ENCODE results near the gene SLC22A23.
A peak's percentile ranks its signal among the peaks of the same experiment; 100 is the strongest.

The SLC22A23 gene

DNA sequence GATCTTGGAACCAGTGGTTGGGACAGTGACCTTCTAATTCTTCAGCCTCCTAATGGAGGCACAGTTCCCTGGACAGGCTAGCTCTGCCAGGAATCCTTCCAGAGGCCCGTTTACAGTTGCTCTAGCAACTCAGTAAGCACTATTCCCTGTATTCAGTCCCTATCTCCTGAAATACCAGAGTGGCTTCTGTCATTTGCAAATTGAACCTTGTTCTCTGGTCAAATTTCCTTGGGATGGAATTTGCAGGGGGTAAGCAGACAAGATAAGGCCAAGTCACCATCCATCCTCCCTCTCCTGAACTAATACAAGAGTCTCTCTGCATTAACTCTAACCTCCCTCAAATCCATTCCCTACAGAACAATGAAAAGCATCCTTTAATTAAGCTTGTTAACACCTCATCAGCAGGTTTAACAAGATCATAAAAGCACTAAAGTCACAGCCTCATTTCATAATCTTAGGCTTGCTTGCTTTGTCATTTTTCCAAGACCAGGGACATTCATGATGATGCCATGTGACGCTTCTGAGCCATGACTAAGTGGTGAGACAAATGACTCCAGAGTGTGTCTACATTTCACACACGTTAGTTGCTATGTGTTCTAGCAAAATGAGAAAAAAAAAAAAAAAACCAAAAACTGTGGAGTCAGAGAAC, 37.1 kb downstream of the SLC22A23 start:
- no peak for DNase-seq

DNA sequence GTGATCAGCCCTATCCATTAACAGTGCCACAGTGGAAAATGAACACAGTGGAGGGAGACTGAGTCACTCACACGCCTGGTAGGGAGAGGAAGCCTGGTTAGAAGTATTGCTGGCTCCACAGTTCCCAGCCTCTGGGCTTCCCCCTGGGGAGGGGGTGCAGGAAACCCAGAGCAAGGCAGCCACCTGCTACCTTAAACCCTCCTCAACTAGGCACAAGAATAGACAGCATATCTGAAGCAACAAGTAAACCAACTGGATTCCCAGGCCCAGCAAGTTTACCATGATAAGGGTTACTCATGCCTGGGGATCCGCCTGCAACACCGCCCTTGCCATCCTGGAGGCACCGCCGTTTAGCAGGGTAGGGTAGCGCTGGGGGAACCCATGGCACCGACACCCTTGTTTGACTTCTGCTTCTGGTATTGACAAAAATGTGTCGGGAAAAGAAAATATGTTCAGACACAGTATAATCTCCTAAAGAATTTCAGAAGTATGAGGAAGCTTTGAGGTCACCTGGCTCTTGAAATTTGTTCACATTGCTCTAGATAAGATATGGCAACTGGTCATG, 38.3 kb downstream of the SLC22A23 start:
- DNase-seq, result no peak

DNA sequence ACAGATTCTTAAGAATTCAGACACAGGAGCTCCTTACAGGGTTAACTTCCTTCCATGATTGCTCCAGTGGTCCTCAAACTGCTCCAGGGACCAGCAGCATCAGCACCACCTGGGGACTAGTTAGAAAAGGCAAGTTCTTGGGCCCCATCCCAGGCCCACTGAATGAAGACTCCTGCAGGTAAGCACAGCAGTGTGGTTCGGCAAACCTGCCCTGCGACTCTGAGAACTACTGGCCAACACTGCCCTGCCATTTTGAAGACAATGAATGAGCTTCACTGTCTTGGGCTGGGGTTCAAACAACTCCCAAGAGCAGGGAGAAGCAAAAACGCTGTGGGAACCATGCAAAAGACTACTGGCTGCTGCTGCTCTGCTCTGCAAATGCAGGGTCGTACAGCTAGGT, 39.4 kb downstream of the SLC22A23 start:
- DNase-seq, result no peak

DNA sequence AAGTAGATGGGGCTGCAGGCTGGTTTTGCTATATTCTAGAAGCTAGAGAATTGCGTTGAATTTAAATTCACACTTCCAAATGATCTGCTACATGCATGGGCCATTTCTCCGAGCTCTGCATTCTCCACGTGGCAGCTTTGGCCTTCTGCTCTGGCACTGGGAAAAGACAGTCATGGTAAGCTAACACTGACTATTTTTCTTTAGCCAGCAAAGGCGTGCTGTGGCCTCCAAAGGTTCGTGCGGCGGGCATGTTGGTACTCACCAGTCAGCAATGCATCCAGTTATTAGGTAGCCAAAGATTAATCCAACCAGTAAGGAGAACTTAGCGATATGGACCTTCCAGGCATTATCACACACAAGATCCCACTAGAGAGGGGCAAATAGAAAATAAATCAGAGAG, 41.4 kb downstream of the SLC22A23 start:
- DNase-seq, result no peak

DNA sequence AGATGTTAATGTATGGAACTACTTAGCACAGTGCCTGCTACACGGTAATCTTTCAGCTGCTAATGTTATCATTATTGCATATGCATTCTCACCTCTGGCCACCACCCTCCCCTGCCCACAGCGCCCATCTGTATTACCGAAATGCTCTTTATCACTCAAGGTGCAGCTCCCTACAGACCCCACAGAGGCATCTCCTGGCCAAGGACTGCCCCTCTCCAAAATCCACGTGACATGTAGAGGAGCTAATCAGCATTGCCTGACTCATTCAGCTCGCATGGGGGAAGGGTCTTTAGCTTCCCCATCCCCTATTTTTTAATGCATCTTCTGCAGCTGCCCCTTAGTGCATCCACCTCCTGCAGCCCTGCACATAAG, 41.8 kb downstream of the SLC22A23 start:
- no peak for DNase-seq

DNA sequence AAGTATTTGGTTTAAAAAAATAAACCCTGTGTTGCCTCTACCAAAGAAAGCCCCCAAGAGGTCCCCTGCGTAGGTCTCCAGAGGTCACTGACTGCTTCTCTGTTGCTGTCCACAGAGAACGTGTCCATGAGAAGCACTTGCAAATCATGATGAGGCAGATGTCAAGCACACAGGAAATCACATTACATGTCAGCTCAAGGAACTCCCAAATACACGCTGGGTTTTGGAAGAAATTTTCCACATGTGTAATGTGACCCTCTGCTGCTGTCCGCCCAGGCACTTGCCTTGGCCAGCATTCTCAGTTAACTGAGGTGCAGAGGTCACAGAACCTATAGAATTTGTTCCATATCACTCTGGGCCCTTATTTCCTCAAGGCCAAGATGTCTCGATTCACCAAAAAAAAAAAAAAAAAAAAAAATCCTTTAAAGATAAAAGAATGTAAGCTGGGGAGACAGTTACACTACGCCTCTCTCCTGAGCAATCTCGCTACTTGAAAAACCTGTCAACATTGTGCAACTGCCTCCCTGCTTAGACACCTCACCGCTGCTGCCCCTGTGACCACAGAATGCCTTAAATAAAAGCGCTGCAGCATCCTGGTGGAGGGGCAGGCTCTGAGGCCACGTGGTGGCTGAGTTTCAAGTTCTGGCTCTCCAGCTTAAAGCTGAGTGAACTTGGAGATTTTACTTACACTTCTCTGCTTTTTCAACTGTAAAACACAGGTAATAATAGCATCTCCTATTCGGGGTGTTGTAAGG, 42.3 kb downstream of the SLC22A23 start:
- no peak for DNase-seq

DNA sequence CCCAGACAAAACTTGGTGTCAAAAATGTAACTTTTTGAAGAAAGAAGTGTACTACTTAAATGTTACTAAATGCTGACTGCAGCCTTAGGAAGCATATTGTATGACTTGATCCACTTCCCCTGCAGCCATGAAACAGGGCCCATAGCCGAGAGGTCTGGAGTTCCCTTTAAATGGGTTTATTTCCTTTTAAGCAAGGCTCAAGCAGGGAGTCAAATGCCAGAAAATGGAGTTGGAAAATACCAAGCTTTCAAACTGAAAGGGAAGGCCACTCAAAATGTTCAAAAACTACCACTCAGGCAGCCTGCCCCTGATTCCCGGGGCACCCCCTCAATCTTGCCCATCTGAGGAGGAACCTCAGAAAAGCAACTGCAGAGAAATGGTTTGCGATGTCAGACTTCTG, 43.3 kb downstream of the SLC22A23 start:
- DNase-seq, result no peak

DNA sequence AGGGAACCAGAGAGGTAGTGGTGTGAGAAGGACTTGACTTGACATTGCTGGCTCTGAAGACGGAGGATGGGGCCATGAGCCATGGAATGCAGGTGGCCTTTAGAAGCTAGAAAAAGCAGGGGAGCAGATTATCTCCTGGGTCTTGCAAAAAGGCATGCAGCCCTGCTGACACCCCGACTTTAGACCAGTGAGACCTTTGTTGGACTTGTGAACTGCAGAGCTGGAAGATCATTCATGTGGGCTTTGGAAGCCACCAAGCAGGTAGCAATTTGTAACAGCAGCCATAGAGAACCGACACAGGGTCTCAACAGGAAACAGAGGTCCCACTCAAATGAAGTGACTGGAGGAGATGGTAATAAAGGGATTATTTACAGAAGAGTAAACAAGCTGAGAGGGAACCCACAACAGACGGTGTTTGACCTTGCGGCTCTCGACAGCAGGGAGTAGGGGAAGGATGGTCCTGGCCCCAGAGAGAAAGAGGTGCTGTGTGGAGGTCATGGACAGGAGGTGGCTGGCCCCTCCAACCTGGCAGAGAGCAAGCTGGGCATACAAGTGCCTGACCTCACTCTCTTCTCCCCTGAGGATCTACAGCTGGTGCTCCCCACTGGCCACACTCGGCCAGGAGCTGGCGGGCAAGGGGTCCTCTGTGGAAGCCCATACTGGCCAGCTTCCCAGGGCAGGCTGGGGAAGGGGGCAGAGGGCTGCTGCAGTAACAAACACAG, 43.9 kb downstream of the SLC22A23 start:
- DNase-seq, result no peak

DNA sequence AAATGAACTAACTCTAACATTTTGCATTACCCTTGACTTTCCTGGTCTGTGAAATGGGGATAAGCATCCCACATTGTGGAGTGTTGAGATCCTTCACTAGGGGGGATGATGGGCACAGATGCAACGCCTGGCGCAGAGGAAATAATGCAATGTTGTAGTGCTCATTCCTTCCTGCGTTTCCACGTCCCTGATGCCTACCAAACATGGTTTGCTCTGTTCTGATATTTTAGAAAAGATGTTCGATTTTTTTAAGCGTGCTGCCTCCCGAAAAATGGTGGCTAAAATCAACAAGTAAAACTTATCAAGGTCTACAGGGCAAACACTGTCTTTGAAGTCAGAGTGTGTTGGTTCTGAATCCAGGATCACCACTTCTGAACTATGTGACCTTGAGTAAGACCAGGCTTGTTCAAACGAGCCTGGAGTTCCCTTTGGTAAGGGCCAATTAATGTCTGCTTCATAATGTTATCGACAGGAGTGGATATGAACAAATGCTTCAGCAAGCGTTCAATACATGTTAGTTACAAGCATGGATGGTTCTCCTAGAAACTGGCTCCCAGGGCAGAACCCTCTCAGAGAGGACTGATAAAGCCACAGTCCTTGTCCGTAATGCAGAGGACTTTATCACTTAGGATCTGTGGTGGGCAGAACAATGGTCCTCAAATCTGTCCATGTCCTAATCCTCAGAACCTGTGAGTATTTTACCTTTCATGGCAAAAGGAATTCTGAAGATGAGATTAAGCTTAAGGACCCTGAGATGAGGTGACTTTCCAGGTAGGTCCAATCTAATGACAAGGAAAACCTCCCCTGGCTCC, 44.7 kb downstream of the SLC22A23 start:
- no peak for DNase-seq

DNA sequence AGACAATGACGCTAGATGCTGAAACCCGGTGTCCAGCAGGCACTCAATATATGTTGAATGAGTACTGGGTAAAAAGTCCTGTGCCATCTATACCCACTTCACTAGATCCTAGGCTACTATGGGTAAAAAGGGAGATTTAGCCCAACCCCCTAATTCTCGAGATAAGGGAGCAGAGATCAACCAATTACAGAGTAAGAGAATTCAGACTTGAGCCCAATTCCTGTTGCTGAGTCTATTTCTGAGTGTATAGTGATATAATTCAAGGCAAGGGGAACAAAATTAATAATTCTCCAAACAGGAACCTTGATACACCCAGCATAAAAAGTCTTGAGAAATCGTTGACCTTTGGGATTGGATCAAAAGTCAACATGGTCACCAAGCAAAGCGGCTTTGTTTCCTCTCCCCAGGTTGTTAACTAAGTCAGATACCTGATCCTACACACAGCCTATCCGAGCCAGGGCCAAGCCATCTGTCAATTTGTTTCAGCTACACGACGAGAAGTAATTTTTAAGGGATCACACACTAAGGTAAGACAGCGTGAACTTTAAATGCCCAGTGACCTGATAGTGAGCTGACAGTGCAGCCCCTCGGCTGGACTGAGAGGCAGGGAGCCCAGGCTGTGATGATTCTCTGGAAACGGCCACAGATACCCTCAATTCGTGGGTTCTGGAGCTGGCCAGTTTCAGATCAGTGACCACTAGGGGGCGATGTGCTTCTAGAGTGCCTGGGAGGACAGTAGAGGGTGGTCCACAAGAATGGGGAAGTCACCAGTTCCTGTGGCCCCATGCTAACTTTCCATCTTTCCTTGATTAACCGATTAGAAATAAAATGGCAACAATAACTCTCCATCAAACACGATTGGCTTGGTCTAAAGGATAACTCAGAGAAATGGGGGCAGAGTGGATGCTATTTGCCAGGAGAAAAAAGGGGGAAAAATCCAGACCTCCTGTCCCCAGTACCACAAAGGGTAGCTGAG, 46.2 kb downstream of the SLC22A23 start:
- DNase-seq, result no peak

DNA sequence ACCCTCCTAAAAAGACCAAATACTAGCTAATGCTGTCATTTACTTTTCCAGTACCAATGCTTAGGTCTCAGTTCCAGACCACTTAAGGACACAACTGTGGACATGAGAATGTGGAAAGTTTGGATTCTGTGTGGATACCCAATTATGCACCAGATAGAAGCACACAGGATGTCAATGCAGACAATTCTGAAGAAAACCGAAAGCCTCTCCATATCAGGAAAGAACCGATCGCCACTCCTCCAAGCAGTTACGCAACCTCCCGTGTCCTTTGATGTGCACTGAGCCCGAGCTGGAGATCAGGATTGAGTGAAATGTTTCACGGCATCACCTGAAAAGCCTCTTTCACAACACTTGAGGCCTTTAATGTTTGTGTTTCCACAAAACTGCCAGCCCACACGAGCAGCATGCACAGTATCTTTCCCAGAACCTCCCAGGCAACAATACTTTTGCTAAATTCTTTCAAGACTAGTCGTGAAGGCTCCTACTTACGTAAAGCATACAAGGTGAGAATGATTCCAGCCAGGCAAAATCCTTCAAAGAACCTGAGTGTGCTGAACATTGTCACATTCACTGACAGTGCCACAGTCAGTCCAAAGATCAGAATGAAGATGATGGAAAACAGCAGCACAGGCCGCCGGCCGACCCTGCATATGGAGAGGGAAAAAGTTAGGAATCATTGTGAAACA, 47.0 kb downstream of the SLC22A23 start:
- DNase-seq, result no peak

DNA sequence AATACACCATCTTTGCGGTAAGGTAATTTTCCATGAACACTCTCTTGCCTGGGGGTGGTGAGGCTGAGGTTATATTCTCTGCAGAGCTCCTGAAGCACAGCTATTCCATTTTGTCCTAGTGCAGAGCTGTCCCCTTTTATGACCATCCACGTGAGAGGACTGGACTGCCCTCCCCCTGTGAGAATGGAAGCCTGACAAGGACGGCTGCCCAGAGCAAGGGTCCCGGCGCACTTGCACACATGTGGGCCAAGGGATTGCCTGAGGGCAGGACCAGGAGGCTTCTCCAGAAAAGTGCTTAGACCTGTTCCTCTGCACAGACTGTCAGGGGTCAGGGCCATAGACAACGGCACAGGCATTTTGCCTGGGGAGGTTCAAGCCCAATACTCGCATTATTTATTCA, 48.2 kb downstream of the SLC22A23 start:
- no peak for DNase-seq

DNA sequence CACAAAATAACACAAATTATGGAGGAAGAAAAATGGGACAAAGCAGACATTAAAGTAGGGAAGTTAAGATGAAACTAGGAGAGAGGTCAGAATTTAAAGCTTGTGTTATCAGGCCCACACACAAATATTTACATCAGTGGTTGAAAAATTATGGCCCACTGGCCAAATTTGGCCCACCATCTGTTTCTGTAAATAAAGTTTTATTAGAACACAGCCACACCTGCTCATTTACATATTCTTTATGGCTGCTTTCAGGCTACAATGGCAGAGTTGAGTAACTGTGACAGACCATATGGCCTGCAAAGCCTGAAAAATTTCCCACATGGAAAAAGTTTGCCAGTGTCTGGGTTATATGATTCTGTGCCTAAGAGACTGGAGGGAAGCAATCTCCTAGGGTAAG, 49.0 kb downstream of the SLC22A23 start:
- no peak for DNase-seq

DNA sequence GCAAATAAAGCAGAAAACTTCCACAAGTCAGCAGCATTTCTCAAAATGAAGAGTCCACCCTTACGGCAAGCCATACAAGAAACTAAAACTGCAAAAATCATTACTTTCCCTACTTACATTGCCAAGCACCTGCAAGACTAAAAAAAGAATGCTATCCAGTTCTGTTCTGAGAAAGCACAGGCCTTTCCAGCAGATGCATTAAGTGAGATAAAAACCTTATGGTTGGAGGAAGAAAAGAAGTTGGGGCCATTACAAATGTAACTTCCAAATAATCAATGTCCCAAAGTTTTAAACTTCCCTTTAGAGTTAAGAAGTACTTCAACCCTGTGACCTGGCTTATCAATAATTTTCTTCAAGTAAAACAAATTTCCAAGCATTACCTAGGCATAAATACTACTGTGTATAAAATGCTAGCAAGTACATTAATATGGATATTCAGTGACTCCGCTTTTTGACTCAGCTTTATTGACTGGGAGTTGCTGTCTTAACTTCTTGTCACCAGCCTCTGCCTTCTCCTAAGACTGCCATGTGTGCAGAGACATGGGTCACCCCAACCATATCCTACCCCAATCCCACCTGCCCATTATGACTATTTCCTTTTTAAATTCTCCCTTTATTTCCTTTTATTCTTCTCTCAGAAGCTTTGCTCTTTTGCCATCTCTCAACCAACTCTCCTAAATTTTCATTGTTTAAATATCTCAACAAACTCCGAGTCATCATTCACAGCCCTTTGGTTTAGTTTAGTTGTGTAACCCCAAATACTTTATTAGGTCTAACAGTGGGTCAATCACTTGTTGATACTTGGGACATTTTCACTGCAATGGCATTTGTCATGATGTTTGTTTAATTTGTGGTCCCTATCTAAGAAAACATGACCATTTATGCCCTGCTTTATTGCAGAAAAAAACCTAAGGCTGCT, 49.7 kb downstream of the SLC22A23 start:
- DNase-seq, result no peak

DNA sequence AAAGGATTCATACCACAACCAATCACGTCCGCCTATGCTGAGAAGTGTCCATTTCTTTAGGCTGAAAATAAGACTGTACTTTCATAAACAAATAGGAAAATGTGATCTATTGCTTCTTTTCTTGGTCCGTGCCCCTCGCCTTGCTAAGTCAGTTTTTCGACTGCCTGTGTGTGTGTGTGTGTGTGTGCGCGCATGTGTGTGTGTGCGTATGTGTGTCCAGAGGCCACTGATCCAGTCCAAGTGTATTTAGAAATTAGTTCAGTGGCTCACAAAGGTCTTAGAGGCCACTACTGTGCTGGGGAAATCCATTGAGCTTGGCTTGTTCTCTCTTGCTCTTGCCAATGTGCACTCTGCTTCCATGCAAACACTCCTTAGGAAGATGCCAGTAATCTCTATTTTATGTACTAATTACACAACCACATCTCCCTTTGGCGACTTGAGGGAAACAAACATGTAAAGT, 50.5 kb downstream of the SLC22A23 start:
- peak; percentile 51 for DNase-seq

DNA sequence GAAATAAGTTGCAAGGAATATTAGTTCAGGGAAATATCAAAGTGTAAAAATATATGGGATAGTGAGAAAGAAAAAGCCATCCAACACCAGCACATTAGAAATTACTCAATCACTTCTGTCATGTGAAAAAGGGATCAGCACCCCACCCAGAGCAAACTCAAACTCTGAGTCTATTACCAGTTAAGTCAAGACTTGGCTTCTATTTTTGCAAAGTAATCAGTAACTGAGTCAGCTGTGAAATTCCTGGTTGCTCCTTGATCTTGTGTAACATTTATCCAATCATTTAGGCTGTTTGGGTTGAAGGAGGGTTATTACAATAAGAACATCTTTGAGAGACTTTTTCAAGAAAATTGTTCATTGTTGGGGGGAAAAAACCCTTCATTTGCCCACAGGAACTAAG, 51.2 kb downstream of the SLC22A23 start:
- no peak for DNase-seq

DNA sequence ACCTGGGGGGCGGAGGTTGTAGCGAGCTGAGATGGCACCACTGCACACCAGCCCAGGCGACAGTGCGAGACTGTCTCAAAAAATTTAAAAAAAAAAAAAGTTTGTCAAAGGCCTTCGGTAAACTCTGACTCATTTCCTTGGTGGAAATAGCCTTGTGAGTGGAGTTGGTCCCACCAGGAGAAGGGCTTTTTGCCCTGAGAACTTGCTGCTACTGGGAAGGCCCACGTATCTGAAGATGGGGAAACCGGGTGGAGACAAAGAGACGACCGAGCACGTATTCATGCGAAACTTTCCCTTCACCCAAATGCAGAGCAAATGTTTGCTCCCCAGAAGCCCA, 51.7 kb downstream of the SLC22A23 start:
- DNase-seq, result no peak

DNA sequence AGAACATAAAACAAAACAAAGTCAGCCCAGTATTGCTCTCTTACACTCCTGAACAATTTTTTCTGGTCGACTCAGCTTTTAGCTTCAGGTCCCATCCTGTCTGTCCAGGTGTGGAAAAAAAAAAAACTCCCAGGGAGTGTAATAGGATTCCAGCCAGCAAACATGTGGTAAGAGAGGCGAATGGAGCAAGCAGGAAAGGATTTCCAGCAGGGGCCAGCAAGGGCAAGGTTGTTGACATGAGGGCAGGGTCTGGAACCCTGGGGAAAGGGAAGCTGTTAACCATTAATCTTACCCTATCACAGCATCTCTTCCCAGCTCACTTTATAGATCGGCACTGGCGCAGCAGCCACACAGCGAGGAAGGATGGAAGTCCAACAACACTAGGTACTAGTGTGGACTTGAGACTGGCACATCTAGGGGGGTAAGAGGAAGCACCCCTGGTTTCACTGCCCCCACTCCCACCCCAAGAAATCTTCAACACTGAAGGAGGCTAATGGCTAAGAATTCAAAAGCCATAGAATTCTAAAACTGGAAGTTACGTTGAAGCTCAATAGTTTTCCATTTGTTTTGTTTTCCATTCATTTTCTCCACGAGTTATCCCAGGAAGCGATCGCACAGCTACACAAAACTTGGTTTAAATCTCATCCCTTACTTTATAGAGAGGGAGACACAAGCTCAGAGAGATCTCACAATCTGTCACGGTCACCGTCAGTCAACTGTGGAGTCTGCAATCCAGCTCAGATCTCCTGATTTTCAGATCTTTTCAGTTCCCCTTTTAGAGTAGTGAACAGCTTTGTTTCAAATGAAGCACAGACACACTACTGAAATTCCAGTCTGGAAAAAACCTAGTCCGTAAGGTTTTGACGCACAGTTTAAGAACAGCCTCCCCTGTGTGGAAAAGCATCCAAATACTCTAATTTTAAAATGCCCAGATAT, 53.3 kb downstream of the SLC22A23 start:
- DNase-seq, result no peak

Measured in right hindlimb (tissue), 1 donor.